HEK293 (cell line): ENCODE results near the gene CCK.

Experiments
- CTCF ChIA-PET: fragments of 350-600 bp; formaldehyde crosslinking; extraction: SDS; loops from one replicate; lab custom pipeline; 2021; ENCODE audit warnings: antibody characterized with exemption; lab: Yijun Ruan, JAX
- POLR2A ChIA-PET: fragments of 300-600 bp; formaldehyde crosslinking; extraction: SDS; loops from one replicate; lab custom pipeline; 2020; ENCODE audit warnings: antibody characterized with exemption, inconsistent platforms; lab: Yijun Ruan, JAX
- H3K27ac ChIP-seq: fragments of 200-500 bp; sonication (Bioruptor generic); 2 replicates; pipeline ENCODE4 v1.5.1; 2014; ENCODE audit warnings: low read depth, low read length, control low read depth, inconsistent platforms; ENCODE audit errors: extremely low read depth
- H3K36me3 ChIP-seq, 2 experiments: fragments of 200-500 bp in 1 of 2; sonication (Bioruptor generic) in 1 of 2; 1 replicate in 1 of 2; 2 replicates in 1 of 2; pipeline ENCODE4 v1.5.1; 2014 to 2017; ENCODE audit warnings: inconsistent platforms in 2 of 2, low read length in 2 of 2; ENCODE audit not compliant: control insufficient read depth in 2 of 2, insufficient read depth in 1 of 2
- H3K4me1 ChIP-seq: fragments of 200-500 bp; sonication (Bioruptor generic); 2 replicates; pipeline ENCODE4 v1.5.1; 2014; ENCODE audit warnings: mild to moderate bottlenecking, low read length, inconsistent platforms; ENCODE audit not compliant: control insufficient read depth, insufficient read depth
- H3K4me3 ChIP-seq: 2 replicates; pipeline ENCODE4 v1.5.1; 2011; ENCODE audit warnings: low read depth, mild to moderate bottlenecking, control low read depth, low read length, moderate library complexity
- H3K9me3 ChIP-seq: fragments of 200-500 bp; sonication (Bioruptor generic); 2 replicates; pipeline ENCODE4 v1.5.1; 2014; ENCODE audit warnings: low read depth, low read length, inconsistent platforms; ENCODE audit not compliant: control insufficient read depth, insufficient read depth
- BCL11A ChIP-seq: fragments of 450-650 bp; formaldehyde crosslinking; IDR thresholded peaks from 2 replicates; pipeline ENCODE4 v1.5.1; 2016; ENCODE audit warnings: low read depth, missing biosample characterization, missing genetic modification characterization
- ELK4 ChIP-seq: IDR thresholded peaks from 2 replicates; pipeline ENCODE4 v1.6.1; 2011; ENCODE audit warnings: mild to moderate bottlenecking, low read depth, low read length, borderline replicate concordance
- HOXC10 ChIP-seq: sonication (generic); formaldehyde crosslinking; IDR thresholded peaks from 2 replicates; pipeline ENCODE4 v1.8.1; 2023; ENCODE audit warnings: mild to moderate bottlenecking, missing genetic modification reagents
- HOXD13 ChIP-seq: sonication (generic); formaldehyde crosslinking; IDR thresholded peaks from 2 replicates; pipeline ENCODE4 v1.8.0; 2022; ENCODE audit warnings: missing genetic modification reagents, borderline replicate concordance
- KLF8 ChIP-seq: fragments of 450-650 bp; formaldehyde crosslinking; IDR thresholded peaks from 2 replicates; pipeline ENCODE4 v1.5.1; 2016; ENCODE audit warnings: missing biosample characterization, missing genetic modification characterization
- SP3 ChIP-seq: fragments of 450-650 bp; formaldehyde crosslinking; IDR thresholded peaks from 2 replicates; pipeline ENCODE4 v1.5.1; 2016; ENCODE audit warnings: missing biosample characterization, missing genetic modification characterization
- SP7 ChIP-seq: fragments of 450-650 bp; formaldehyde crosslinking; IDR thresholded peaks from 2 replicates; pipeline ENCODE4 v1.5.1; 2016; ENCODE audit warnings: missing biosample characterization, missing genetic modification characterization
- ZBTB26 ChIP-seq: fragments of 450-650 bp; formaldehyde crosslinking; optimal IDR thresholded peaks from 2 replicates; pipeline ENCODE3; 2016; ENCODE audit warnings: missing biosample characterization, mild to moderate bottlenecking, missing genetic modification characterization
- ZBTB44 ChIP-seq: fragments of 450-650 bp; IDR thresholded peaks from 2 replicates; pipeline ENCODE4 v1.5.1; 2018; ENCODE audit warnings: missing biosample characterization, mild to moderate bottlenecking, missing genetic modification characterization
- ZBTB6 ChIP-seq: fragments of 450-650 bp; formaldehyde crosslinking; IDR thresholded peaks from 2 replicates; pipeline ENCODE4 v1.5.1; 2017; ENCODE audit warnings: missing biosample characterization, missing genetic modification characterization
- ZBTB8A ChIP-seq: fragments of 450-650 bp; formaldehyde crosslinking; IDR thresholded peaks from 2 replicates; pipeline ENCODE4 v1.5.1; 2016; ENCODE audit warnings: missing biosample characterization, missing genetic modification characterization
- ZFHX2 ChIP-seq: fragments of 450-650 bp; formaldehyde crosslinking; conservative IDR thresholded peaks from 2 replicates; pipeline ENCODE4 v1.5.1; 2016; ENCODE audit warnings: missing biosample characterization, missing genetic modification characterization
- ZIC2 ChIP-seq: fragments of 450-650 bp; formaldehyde crosslinking; IDR thresholded peaks from 2 replicates; pipeline ENCODE4 v1.5.1; 2016; ENCODE audit warnings: missing biosample characterization, missing genetic modification characterization
- ZNF121 ChIP-seq: fragments of 450-650 bp; formaldehyde crosslinking; IDR thresholded peaks from 2 replicates; pipeline ENCODE4 v1.5.1; 2016; ENCODE audit warnings: missing biosample characterization, missing genetic modification characterization
- ZNF138 ChIP-seq: fragments of 450-650 bp; formaldehyde crosslinking; IDR thresholded peaks from 2 replicates; pipeline ENCODE4 v1.5.1; 2016; ENCODE audit warnings: missing biosample characterization, missing genetic modification characterization, borderline replicate concordance
- ZNF214 ChIP-seq: fragments of 450-650 bp; formaldehyde crosslinking; IDR thresholded peaks from 2 replicates; pipeline ENCODE4 v1.5.1; 2017; ENCODE audit warnings: missing biosample characterization, mild to moderate bottlenecking, missing genetic modification characterization, borderline replicate concordance
- ZNF416 ChIP-seq: fragments of 450-650 bp; formaldehyde crosslinking; IDR thresholded peaks from 2 replicates; pipeline ENCODE4 v1.5.1; 2016; ENCODE audit warnings: missing biosample characterization, missing genetic modification characterization
- ZNF423 ChIP-seq: fragments of 450-650 bp; formaldehyde crosslinking; IDR thresholded peaks from 2 replicates; pipeline ENCODE4 v1.5.1; 2016; ENCODE audit warnings: missing biosample characterization, missing genetic modification characterization
- ZNF426 ChIP-seq: fragments of 450-650 bp; formaldehyde crosslinking; IDR thresholded peaks from 2 replicates; pipeline ENCODE4 v1.5.1; 2017; ENCODE audit warnings: missing biosample characterization, missing genetic modification characterization, mild to moderate bottlenecking, inconsistent platforms, moderate library complexity
- ZNF510 ChIP-seq: fragments of 450-650 bp; formaldehyde crosslinking; IDR thresholded peaks from 2 replicates; pipeline ENCODE4 v1.5.1; 2018; ENCODE audit warnings: mild to moderate bottlenecking, missing genetic modification characterization, missing biosample characterization; ENCODE audit not compliant: insufficient replicate concordance
- ZNF621 ChIP-seq: fragments of 450-650 bp; formaldehyde crosslinking; IDR thresholded peaks from 2 replicates; pipeline ENCODE4 v1.5.1; 2017; ENCODE audit warnings: missing biosample characterization, missing genetic modification characterization
- ZSCAN16 ChIP-seq: fragments of 450-650 bp; formaldehyde crosslinking; IDR thresholded peaks from 2 replicates; pipeline ENCODE4 v1.5.1; 2016; ENCODE audit warnings: missing biosample characterization, missing genetic modification characterization
- ZSCAN18 ChIP-seq: fragments of 450-650 bp; formaldehyde crosslinking; IDR thresholded peaks from 2 replicates; pipeline ENCODE4 v1.5.1; 2016; ENCODE audit warnings: missing biosample characterization, missing genetic modification characterization

The CCK gene

GRCh38 chr3:42263354-42264346 is 2.3 kb downstream of the CCK start:
- no peak overlapping the region for H3K27ac ChIP-seq
- no peak overlapping the region for H3K4me3 ChIP-seq
- ChIA-PET POLR2A (no interaction called here), CTCF (interaction anchor here (1.3 kb wide), 1 partner anchor 17 kb away, joined by 3 read pairs; no protein-coding TSS in a partner anchor)
- TF ChIP-seq ZBTB8A (tag by site-specific recombination) (peak; percentile 35; the same call in 1 of the 2 replicates), ZNF214 (tag by site-specific recombination) (no peak), ZIC2 (tag by site-specific recombination) (peak; percentile 19; the same call in 1 of the 2 replicates), ZBTB26 (tag by site-specific recombination) (peak; percentile 30), ELK4 (no peak), ZNF138 (no peak), ZFHX2 (tag by site-specific recombination) (no peak), ZNF426 (tag by site-specific recombination) (no peak), ZNF121 (tag by site-specific recombination) (no peak), SP3 (tag by site-specific recombination) (no peak)
- no peaks in the 10 kb centered on the region for H3K36me3 ChIP-seq
- H3K4me1 ChIP-seq: no peaks in the 10 kb centered on the region
- H3K9me3 ChIP-seq: no peaks in the 10 kb centered on the region

- H3K4me1 ChIP-seq: no peaks in the 10 kb centered on the region
- no peak overlapping the region for H3K4me3 ChIP-seq
- H3K36me3 ChIP-seq: no peaks in the 10 kb centered on the region
- H3K9me3 ChIP-seq: no peaks in the 10 kb centered on the region
- no peak overlapping the region for H3K27ac ChIP-seq
- ChIA-PET POLR2A (no interaction called here), CTCF (interaction anchor here (0.6 to 2.7 kb wide), 2 partner anchors 15 to 83 kb away, joined by 4 to 12 read pairs; no protein-coding TSS in a partner anchor)
- no peak for TF ChIP-seq BCL11A (tag by site-specific recombination)
- no peak for TF ChIP-seq ZSCAN16
- TF ChIP-seq ZBTB26 (tag by site-specific recombination): no peak
- no peak for TF ChIP-seq ZSCAN18 (tag by site-specific recombination)
- no peak for TF ChIP-seq ZNF621 (tag by site-specific recombination)
- no peak for TF ChIP-seq ZNF510 (tag by site-specific recombination)
- TF ChIP-seq ZBTB44: no peak
- TF ChIP-seq ZBTB6: no peak
- TF ChIP-seq ZNF416 (tag by site-specific recombination): no peak
- no peak for TF ChIP-seq ZNF423 (tag by site-specific recombination)
- TF ChIP-seq HOXD13 (CRISPR knock-in tag): no peak
- TF ChIP-seq HOXC10 (CRISPR knock-in tag): no peak
- no peak for TF ChIP-seq SP7 (tag by site-specific recombination)
- TF ChIP-seq KLF8: no peak
- TF ChIP-seq, all 188 proteins: peak for 0
These were observed 3.5 kb downstream of the CCK start for GRCh38 chr3:42262525-42262924.
